Ovary (tissue), 3 donors: ENCODE measurements around the gene NRIP1.

Experiments used
- CTCF ChIP-seq, 3 donors: fragments of 450-650 bp in 2 of 3; fragments of 200-600 bp in 1 of 3; IDR thresholded peaks; one replicate each; pipeline versions ENCODE4 v1.5.1 to v1.8.0; 2016 to 2022; ENCODE audit warnings: antibody characterized with exemption in 3 of 3, mild to moderate bottlenecking in 1 of 3
- POLR2A ChIP-seq: fragments of 450-650 bp; IDR thresholded peaks from one replicate; pipeline ENCODE4 v1.6.1; 2017; ENCODE audit warnings: antibody characterized with exemption, mild to moderate bottlenecking, moderate library complexity
- donor health status: DM: no; HTN: no; CAD: no.

- no peak for TF ChIP-seq CTCF (IDR thresholded peaks at IDR 0.05)
- no peak for TF ChIP-seq POLR2A
These were observed 1.6 kb downstream of the NRIP1 start for GRCh38 chr21:15063081-15063813.
